Right renal pelvis (tissue), 4 donors: Measurements from ENCODE around the gene PTBP3. TPM values are rescaled to one million over a fixed set of nuclear protein-coding genes. Genes with fewer than 3 reads are reported as not detected.

ENCODE experiments used
- DNase-seq, 4 donors: peaks; one replicate each; pipeline ENCODE4 v3.0.0-alpha.2; 2013; ENCODE audit warnings: low read depth in 4 of 4, low spot score in 3 of 4, missing footprints in 1 of 4
- polyA plus RNA-seq, 4 donors: library from polyadenylated mRNA; unstranded; fragments of 120-200 nt; gene quantifications; one replicate each; pipeline ENCODE4 v1.2.1, GENCODE V29; 2013; ENCODE audit not compliant: insufficient read length in 4 of 4

The PTBP3 gene
- polyA plus RNA-seq, 4 donors: 86.5 to 119 (median 102) TPM

DNA sequence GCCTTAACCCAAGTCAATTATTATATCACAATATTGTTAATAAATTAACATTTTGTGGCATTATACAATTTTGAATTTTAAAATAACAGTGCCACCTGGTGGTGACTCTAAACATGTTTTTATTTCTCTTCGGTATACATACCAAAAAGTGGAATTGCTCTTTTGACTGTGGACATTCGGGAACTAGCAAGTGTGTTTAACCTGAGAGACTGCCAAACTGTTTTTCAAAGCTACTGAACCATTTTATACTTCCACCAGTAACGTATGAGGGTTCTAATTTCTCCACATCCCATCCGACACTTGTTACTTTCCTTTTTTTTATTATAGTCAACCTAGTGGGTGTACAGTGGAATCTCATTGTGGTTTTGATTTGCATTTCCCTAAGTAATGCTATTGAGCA is 28.2 kb upstream of the PTBP3 start:
- no peak for DNase-seq

DNA sequence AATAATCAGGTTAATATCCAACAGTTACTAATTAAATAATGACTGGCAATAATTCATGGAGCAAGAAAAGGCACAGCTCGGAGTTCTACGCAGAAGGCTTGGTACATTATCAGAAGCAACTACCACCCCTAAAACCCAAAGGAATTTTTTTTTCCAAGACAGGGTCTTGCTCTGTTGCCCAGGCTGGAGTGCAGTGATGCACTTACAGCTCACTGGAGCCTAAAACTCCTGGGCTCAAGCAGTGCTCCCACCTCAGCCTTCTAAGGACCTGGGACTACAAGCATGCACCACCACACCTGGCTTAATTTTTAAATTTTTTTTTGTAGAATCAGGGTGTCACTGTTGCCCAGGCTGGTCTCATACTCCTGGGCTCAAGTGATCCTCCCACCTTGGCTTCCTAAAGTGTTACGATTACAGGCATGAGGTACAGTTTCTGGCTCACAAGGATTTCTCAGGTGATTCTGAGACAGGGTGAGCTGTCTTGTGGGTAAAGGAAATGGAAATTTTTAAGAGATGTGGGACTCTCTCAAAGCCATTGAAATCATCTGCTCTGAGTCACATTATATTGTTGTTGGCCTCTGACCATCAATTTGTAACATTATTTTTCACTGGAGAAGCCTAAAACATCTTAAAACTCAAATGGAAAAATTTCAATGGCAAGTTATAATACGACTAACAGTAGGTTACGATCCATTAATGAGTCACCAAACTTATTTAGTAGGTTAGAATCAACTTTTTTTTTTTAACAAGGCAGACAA is 26.8 kb upstream of the PTBP3 start:
- DNase-seq: no peak

DNA sequence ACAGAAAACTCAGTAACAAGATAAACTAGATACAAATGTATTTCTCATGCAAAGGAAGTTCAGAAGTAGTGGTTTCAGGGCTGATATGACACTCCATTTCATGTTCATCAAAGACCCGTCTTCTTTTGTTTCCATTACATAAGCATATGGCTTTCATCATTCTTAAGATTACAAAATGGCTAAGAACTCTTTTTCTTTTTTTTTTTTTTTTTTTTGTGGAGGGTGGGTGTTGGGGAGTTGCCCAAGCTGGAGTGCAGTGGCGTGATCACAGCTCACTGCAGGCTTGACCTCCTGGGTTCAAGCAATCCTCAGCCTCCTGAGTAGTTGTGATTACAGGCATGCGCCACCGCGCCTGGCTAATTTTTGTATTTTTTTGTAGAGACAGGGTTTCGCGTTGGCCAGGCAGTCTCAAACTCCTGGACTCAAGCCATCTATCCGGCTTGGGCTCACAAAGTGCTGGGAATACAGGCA is 22.0 kb upstream of the PTBP3 start:
- no peak for DNase-seq

DNA sequence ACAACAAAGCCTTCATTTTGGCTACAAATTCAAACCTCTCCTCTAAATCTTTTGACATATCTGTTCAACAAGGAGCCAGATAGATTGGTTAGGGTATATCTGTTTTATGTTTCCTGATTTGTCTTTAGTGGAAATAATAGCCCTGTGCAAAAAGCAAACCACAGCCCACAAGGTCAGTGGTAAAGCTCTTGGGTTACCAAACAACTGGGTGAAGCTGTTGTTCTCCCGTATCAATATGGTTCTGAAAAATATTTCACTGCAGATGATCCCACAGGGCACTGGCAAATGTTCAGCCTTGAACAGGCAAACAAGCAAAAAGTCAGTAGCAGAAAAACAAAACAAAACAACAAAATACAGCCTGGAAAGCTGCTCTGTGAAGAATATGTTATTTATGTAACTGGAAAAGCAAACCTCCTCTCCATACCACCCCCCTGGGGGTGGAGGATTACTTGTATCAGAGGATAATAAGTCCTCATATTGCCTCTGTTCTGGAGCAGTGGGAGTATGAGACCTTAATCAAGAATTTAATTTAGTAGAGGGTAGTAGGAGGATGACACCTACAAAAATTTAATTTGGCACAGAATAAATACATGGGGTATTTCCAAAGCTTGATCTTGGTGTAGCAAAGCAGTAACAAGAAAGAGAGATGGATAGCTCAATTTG is 20.8 kb upstream of the PTBP3 start:
- no peak for DNase-seq

DNA sequence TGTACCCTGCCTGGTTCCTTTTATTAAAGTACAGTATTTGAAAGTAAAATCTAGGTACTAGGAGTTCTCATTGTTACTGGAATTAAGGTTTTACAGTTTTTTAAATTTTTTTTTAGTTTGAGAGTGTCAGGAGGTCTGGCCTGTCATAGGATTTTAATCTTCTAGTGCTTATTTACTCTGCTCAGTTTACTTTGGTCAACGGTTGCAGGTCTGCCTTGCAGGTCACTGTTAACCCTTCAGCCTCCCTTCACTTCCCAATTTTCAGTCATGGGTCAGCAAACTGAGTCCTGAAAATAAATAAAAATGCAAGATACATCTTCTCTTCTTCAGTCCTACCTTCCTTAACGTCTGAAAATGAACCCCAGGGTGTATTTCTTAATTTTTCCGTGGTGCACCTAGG is 18.8 kb upstream of the PTBP3 start:
- DNase-seq: no peak

DNA sequence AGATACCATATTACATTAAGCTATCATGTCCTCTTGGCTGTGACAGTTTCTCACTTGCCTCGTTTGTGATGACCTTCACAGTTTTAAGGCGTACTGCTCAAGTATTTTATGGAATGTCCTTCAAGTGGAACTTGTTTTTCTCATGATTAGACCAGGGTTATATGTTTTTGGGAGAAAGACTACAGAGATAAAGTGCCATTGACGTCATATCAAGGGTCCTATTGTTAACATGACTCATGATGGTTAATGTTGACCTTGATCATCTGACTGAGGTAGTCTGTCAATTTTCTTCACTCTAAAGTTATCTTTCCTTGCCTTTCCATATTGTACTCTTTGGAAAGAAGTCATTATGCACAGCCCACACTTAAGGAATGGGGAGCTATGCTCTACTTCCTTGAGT is 17.8 kb upstream of the PTBP3 start:
- DNase-seq: no peak

DNA sequence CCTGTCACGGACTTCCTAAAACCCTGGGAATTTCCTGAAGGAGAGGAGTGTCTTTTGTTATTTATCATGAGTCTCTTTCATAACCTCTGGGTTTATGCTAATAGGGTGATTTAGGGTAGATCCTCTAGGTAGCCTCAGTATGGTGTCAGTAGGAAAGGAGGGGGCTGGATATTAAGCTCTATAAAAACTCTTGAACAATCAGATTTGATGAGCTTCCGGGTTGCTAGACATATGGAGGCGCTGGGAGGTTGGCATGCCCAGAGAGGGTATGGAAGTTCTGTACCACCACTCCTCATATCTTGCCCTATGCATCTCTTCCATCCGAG is 15.6 kb upstream of the PTBP3 start:
- no peak for DNase-seq

DNA sequence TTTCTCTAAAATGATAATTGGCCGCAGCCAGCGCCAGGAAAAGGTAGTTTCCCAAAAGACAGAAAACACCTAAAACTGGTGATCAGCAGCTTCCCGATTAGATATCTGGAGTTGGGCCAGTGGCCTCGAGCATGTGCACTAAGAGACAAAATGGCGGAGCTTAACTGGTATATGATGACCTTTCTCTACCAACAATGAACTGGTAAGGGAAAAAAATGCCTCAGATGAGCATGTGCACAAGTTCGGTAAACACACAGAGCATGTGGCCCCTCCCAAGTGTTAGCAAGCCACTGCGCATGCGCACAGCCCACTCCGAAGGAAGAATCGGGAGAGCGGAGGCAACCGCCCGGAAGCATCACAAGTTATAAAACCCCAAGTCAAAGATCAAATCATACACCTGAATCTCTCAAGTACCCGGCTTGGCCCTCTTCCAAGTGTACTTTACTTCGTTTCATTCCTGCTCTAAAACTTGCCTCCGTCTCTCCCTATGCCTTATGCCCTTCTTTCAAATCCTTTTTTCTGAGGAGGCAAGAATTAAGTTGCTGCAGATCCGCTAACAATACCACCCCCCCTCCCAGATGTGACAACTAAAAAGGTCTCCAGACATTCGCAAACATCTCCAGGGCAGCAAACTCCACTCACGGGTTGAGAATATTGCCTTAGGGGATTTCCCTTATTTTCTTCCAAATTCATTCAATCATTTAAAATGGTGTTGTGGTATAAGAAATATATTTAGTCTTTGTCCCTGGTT is 15.0 kb upstream of the PTBP3 start:
- DNase-seq: peak in 2 of 4 donors; percentile 53 to 72

DNA sequence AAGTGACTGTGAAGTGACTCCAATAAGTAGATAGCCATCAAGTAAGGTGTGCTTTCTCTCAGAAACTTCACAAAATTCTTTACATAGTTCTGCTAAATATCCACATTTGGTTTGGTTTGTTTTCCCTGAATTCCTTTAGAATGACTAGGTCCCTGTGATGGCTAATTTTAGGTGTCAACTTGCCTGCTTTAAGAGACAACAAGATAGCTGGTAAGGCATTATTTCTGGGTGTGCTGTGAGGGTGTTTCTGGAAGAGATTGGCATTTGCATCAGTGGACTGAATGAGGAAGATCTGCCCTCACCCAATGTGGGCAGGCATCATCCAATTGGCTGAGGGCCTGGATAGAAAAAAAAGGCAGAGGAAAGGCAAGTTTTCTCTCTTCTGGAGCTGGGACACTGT is 8.3 kb upstream of the PTBP3 start:
- no peak for DNase-seq

DNA sequence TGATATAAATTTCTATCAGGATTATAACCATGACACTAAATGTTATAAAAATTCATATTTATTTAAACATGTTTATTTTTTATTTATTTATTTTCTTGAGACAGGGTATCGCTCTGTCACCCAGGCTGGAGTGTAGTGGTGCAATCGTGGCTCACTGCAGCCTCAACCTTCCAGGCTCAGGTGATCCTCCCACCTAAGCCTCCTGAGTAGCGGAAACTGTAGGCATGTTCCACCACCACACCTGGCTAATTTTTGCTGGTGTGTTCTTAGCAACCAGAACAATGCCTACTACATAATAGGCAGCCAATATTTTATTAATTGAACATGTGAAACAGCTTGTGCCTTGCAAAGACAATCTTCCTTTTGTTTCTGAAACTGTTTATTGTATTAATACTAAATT is 6.5 kb upstream of the PTBP3 start:
- no peak for DNase-seq

DNA sequence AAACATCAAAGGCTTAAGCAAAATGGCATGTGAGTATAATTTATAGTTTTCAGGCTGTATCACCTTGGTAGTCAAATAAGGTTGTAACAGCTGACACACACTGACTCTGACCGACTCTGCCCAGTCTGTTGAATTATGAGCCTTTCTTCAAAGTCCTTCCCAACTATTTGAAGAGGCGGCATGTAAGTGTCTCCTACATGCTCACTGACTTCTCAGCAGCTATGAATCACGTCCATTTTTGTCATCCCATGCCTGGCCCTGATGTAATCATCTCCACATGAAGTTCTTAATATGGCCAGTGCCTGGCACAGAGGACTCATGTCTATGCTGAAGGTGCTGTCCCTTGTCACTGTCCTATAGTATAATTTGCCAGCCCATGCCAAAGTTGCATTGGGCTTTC is 5.1 kb upstream of the PTBP3 start:
- no peak for DNase-seq

DNA sequence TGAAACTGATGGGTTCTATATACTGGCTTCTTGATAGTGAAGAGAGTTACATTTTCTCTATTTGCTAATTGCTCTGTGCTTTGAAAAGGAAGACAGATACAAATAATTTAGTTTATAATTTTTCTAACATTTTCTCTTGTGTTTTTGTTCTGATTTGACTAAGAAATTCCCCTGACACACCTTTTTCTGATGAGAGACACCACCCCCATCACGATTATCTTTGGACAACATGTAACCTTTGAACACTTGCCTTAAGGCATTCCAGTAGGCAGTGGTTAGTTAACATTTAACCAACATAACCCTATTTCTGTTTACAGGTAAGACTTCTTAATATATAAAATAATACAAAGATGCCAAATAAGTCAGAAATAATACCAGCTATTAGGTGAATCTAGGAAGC is 4.1 kb upstream of the PTBP3 start:
- DNase-seq: no peak

DNA sequence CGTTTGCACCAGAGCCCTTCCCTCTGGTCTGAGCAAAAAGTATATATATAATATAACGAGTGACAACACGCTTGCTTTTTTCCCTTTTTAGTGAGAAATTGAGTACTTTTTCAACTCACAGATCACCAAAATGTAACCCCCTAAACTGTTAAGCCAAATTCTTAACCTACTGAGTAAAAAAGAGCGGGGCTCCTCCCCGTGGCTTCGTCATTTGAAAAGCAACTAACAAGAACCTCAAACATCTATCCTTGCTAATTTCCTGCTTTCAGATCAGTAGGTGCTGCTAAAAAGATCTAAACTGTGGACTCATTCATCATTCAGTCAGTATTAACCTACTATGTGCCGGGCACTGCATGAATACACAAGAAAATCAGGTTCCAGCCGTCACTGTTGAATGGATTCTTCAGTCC is 1.0 kb upstream of the PTBP3 start:
- DNase-seq: no peak

DNA sequence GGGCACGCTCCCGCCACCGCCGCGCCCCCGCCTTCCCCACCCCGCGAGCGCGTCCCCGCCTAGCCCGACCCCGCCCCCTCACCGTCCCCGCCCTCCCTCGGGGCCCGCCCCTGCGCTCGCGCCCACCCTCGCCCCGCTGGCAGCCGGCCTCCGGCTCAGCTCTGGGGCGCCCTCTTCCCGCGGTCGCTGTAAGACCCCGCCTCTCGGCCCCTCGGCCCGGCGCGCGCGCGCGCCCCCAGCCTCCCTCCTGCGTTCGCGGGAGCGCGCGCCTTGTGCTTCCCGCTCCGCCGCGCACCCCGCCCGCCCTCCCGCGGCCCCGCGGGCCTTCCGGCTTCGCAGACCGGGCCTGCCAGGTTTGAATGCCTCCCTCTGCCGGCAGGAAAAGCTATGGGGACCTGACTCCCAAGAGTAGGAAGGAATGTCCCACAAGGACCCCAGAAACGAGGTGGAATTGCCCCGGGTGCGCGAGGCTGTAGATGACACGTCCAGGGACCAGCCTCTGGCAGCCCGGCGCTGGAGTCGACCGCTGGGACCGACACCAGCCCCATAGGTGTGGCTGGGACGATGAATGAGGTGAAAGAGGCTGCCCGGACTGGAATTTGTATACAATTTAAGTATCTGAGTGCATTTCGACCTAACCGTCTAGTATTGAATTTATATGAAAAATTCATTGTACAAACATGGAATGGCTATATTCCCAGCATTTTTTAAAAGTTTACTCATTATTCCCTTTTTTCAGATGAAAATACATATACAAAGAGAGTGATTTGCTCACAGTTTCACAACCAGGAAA is 416 bp upstream of the PTBP3 start:
- peak; percentile 89 to 97 (median 94) for DNase-seq

DNA sequence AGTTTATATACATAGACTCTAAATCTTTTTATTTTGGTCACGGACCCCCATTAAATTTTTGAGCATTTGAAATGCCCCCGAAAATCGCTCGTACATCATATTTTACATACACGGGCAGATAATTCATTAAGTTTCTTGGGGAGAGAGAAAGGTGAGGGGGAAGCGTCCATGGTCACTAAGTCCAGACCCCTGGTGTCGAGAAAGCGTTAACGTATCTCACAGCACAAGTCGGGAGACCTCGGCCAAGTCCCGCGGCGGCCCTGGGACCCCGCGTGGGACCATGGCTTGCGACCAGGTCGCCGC is 794 bp downstream of the PTBP3 start:
- no peak for DNase-seq

DNA sequence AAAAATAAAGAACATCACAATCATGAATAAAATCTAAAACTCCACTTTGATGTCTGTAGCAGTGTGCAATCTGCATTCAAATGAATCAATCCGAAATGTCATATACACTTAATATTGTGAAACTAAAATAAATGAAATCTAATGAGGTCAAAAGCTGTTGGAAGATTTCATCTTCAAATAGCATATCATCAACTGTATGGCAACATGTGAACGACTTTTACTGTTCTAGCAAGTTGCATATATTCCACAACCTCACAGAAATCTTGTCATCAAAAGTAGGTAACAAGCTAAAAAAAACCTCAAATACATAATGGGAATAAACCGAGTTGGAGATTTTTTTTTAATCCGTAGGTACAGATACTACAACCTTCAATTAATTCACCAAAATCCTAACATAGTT is 1.2 kb downstream of the PTBP3 start:
- no peak for DNase-seq

DNA sequence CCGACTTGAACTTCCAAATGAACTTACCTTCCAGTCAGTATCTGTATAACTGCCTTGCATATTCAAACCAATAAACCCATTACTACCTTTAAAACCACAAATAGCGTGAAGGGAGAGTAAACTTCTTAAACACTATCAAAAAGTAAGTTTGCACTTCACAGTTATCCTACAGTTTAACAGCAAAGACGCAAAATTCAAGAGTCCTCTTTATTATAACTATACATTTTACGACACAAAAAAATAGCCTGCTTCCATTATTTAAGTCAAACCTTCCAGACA is 1.8 kb downstream of the PTBP3 start:
- no peak for DNase-seq

DNA sequence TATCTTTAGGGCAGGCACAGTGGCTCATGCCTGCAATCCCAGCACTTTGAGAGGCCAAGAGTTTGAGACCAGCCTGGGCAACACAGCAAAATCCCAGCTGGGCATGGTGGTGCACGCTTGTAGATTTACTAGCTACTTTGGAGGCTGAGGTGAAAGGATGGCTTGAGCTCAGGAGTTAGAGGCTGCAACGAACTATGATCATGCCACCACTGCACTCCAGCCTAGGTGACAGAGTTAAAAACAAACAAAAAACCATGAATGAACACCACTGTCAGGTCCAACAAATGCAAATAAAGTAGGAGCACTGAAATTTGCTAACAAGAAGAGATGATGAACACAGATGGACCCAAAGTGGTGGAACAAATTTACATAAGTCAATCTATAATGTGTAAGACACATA is 4.9 kb downstream of the PTBP3 start:
- DNase-seq: no peak

DNA sequence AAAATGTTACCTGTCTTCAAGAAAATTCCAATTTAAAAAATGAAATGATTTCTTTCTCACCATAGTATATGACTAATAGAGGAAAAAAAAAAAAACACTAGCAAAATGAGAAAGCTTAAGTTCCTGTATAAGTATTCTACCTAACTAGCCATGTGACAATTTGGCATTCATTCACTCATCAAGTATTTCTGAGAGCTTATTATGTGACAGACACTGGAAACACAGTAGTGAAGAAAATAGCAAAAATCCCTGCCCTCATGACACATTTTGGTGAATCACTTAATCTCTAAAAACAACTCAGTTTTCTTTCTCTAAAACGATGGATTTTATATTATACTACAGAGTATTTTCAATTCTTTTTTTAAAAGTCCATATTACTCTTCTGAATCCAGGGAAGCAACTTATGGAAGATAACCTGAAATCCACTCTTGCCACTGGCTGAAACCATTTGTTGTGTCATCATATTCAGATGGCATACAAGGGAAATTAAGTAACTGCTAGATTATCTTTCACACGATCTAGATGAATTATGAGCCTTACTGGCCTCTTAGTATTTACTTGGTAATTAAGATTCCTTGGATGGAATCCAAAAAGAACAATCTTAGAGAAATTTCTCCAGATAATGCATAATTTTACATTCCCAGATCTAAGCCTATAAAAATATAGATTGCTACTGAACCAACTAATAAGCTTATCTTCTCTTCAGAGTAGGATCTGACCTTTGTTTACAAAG is 5.5 kb downstream of the PTBP3 start:
- DNase-seq: no peak

DNA sequence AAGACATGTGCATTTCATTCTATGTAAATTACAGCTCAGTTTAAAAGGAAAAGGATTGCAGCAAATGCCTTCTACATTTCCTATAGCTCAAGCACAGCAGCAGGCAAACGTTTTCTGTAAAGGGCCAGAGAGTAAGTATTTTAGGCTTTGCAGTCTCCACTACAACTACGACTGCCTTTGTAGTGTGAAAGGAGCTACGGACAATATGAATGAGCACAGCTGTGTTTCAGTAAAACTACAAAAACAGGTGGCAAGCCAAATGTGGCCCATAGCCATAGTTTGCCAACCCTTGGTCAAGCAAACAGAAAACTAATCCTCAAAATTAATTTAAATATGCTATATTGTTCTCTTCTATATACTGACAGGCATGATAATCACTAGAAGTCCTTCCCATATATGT is 7.2 kb downstream of the PTBP3 start:
- no peak for DNase-seq

DNA sequence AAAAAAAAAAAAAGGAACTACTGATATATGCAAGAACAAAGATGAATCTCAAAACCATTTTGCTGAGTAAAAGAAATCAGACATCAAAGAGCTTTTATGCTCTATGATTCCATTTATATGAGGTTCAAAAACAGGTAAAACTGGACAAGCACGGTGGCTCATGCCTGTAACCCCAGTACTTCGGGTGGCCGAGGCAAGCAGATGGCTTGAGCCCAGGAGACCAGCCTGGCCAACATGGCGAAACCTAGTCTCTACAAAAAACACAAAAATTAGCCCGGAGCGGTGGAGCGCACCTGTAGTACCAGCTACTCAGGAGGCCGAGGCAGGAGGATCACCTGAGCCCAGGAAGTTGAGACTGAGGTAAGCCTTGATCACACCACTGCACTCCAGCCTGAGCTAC is 7.8 kb downstream of the PTBP3 start:
- DNase-seq: no peak
